SK-N-SH (cell line): ENCODE measurements around the gene RPAIN.

Source experiments
- CHD2 ChIP-seq: fragments of 150-350 bp; IDR thresholded peaks from 2 replicates; pipeline ENCODE4 v1.6.1; 2018; ENCODE audit warnings: low read length; ENCODE audit not compliant: partially characterized antibody
- GABPA ChIP-seq: IDR thresholded peaks from 2 replicates; pipeline ENCODE4 v1.4.0; 2012; ENCODE audit warnings: low read depth, mild to moderate bottlenecking
- RFX5 ChIP-seq: IDR thresholded peaks from 2 replicates; pipeline ENCODE4 v1.6.1; 2012; ENCODE audit warnings: mild to moderate bottlenecking, improper control_type of control experiment, low read length
- SMC3 ChIP-seq: IDR thresholded peaks from 2 replicates; pipeline ENCODE4 v1.6.1; 2012; ENCODE audit warnings: low read depth, low read length, improper control_type of control experiment
- TAF1 ChIP-seq: IDR thresholded peaks from 2 replicates; pipeline ENCODE4 v1.6.1; 2012; ENCODE audit warnings: low read depth, mild to moderate bottlenecking, low read length, moderate library complexity, borderline replicate concordance
- TF ChIP-seq, protein P1 (sequence below): IDR thresholded peaks from 2 replicates; pipeline ENCODE4 v1.4.0; 2012; ENCODE audit warnings: low read depth, borderline replicate concordance
- TF ChIP-seq, protein P2 (sequence below): IDR thresholded peaks from 2 replicates; pipeline ENCODE4 v1.4.0; 2012; ENCODE audit warnings: low read depth
- TF ChIP-seq, protein P3 (sequence below): fragments of 200-600 bp; sonication (generic); IDR thresholded peaks from 2 replicates; pipeline ENCODE4 v1.6.1; 2017; ENCODE audit warnings: antibody characterized with exemption, mild to moderate bottlenecking, moderate library complexity
- TF ChIP-seq, protein P4 (sequence below): fragments of 150-350 bp; IDR thresholded peaks from 2 replicates; pipeline ENCODE4 v1.6.1; 2017; ENCODE audit warnings: antibody characterized with exemption, low read length, low read depth, borderline replicate concordance

DNA sequence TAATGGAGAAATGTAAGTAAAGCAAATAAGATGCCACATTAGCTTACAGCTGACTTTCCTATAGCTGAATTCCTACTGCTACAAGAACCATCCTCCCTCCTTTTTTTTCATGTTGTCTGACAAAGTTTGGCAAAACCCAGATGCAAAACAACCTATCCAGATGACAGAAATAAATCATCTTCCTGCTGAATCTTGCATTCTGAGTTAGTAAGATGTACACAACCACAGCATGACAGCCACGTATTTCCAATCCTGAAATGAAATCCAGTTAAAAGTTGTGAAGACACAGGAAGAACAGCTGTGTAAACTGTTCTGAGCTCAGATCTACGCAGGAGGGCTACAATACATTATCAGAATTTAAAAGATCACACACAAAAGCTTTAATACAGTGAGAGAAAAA, 53.9 kb downstream of the RPAIN start:
- TF ChIP-seq, protein P1, sequence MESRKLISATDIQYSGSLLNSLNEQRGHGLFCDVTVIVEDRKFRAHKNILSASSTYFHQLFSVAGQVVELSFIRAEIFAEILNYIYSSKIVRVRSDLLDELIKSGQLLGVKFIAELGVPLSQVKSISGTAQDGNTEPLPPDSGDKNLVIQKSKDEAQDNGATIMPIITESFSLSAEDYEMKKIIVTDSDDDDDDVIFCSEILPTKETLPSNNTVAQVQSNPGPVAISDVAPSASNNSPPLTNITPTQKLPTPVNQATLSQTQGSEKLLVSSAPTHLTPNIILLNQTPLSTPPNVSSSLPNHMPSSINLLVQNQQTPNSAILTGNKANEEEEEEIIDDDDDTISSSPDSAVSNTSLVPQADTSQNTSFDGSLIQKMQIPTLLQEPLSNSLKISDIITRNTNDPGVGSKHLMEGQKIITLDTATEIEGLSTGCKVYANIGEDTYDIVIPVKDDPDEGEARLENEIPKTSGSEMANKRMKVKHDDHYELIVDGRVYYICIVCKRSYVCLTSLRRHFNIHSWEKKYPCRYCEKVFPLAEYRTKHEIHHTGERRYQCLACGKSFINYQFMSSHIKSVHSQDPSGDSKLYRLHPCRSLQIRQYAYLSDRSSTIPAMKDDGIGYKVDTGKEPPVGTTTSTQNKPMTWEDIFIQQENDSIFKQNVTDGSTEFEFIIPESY = no peak
- TF ChIP-seq, protein P2, sequence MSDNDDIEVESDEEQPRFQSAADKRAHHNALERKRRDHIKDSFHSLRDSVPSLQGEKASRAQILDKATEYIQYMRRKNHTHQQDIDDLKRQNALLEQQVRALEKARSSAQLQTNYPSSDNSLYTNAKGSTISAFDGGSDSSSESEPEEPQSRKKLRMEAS = no peak
- TF ChIP-seq, protein P3, sequence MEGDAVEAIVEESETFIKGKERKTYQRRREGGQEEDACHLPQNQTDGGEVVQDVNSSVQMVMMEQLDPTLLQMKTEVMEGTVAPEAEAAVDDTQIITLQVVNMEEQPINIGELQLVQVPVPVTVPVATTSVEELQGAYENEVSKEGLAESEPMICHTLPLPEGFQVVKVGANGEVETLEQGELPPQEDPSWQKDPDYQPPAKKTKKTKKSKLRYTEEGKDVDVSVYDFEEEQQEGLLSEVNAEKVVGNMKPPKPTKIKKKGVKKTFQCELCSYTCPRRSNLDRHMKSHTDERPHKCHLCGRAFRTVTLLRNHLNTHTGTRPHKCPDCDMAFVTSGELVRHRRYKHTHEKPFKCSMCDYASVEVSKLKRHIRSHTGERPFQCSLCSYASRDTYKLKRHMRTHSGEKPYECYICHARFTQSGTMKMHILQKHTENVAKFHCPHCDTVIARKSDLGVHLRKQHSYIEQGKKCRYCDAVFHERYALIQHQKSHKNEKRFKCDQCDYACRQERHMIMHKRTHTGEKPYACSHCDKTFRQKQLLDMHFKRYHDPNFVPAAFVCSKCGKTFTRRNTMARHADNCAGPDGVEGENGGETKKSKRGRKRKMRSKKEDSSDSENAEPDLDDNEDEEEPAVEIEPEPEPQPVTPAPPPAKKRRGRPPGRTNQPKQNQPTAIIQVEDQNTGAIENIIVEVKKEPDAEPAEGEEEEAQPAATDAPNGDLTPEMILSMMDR = no peak
- TF ChIP-seq SMC3 = no peak
- no peak for TF ChIP-seq GABPA
- TF ChIP-seq RFX5 = no peak
- TF ChIP-seq CHD2 = no peak
- TF ChIP-seq, protein P4, sequence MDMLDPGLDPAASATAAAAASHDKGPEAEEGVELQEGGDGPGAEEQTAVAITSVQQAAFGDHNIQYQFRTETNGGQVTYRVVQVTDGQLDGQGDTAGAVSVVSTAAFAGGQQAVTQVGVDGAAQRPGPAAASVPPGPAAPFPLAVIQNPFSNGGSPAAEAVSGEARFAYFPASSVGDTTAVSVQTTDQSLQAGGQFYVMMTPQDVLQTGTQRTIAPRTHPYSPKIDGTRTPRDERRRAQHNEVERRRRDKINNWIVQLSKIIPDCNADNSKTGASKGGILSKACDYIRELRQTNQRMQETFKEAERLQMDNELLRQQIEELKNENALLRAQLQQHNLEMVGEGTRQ = no peak
- TF ChIP-seq TAF1 = no peak
